ENCODE data around the gene GATAD2A. TPM values are rescaled to one million over a fixed set of nuclear protein-coding genes. Genes with fewer than 3 reads are reported as not detected.

The GATAD2A gene
- total and polyA plus RNA-seq, 9 of the 15 experiments (the other 6 are each of a cell fraction or from before 2014, with no cell fraction given) = 2.4 to 226 (median 44.2) TPM

DNA sequence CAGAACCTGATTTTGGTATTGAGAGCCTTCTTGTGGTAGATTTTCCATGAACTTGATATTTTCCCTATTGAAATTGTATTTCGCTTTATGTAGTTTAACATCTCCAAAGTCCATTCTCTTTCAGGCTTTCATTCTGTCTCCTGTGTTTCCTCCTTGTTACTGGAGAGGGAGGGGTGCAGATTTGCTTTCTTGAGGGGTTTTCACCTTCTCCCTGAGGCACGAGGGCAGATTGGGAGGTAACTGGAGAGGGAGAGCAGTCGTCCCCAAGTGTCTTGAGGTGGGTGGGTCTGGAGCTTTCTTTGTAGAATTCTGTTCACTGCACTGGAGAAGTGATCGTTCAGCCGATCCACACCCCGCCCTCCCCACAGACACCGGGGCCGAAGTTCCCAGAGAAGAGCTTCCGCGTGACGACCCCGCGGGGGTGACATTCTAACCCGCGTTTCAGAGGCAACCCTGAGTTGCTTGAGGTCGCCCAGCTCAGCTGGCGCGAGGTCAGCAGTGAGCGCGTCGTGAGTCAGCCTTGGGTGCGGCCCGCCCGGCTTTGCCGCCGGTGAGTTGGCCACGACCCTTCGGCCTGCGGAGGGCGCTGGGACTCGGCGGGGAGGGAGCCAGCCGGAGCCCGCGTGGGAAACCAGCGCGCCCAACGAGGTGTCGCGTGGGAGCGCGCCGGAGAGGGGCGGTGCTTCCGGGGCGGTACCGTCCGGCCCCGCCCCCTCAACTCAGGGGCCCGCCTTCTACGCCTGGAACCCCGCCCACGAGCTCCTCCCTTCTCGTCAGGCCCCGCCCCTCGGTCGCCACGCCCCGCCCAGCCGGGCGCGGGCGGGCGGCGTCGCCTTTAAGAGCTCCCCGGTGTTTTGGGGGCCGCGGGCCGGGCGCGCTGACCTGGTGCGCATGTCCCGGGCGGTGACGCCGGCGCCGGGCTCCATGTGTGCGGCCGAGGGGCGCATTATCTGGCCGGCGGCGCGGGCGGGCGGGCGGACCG lies at the start of gene GATAD2A (continued):
- TF ChIP-seq ZNF277 (CRISPR knock-in tag; IDR thresholded peaks at IDR 0.05; ENCODE audit: borderline replicate concordance) (no peak), ZNF263 (CRISPR knock-in tag; IDR thresholded peaks at IDR 0.05; ENCODE audit: borderline replicate concordance) (no peak; the same call in 1 of the 2 replicates), RERE (CRISPR knock-in tag; IDR thresholded peaks at IDR 0.05; ENCODE audit: borderline replicate concordance) (no peak), KAT2B (IDR thresholded peaks at IDR 0.05; ENCODE audit: low read depth, low read length) (no peak), KLF1 (tag; IDR thresholded peaks at IDR 0.05) (peak; percentile 99), ZNF75A (CRISPR knock-in tag; IDR thresholded peaks at IDR 0.05) (no peak), HMBOX1 (IDR thresholded peaks at IDR 0.05) (no peak), ESRRA (IDR thresholded peaks at IDR 0.05; ENCODE audit: borderline replicate concordance, low read depth) (peak; percentile 88), CBFA2T3 (IDR thresholded peaks at IDR 0.05) (peak; percentile 32; the same call in 1 of the 2 replicates), THAP12 (CRISPR knock-in tag; IDR thresholded peaks at IDR 0.05) (no peak)
- TF ChIP-seq, protein P1, sequence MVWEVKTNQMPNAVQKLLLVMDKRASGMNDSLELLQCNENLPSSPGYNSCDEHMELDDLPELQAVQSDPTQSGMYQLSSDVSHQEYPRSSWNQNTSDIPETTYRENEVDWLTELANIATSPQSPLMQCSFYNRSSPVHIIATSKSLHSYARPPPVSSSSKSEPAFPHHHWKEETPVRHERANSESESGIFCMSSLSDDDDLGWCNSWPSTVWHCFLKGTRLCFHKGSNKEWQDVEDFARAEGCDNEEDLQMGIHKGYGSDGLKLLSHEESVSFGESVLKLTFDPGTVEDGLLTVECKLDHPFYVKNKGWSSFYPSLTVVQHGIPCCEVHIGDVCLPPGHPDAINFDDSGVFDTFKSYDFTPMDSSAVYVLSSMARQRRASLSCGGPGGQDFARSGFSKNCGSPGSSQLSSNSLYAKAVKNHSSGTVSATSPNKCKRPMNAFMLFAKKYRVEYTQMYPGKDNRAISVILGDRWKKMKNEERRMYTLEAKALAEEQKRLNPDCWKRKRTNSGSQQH (CRISPR knock-in tag; IDR thresholded peaks at IDR 0.05) = no peak
- TF ChIP-seq, protein P2, sequence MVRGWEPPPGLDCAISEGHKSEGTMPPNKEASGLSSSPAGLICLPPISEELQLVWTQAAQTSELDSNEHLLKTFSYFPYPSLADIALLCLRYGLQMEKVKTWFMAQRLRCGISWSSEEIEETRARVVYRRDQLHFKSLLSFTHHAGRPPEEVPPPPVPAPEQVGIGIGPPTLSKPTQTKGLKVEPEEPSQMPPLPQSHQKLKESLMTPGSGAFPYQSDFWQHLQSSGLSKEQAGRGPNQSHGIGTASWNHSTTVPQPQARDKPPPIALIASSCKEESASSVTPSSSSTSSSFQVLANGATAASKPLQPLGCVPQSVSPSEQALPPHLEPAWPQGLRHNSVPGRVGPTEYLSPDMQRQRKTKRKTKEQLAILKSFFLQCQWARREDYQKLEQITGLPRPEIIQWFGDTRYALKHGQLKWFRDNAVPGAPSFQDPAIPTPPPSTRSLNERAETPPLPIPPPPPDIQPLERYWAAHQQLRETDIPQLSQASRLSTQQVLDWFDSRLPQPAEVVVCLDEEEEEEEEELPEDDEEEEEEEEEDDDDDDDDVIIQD (CRISPR knock-in tag; IDR thresholded peaks at IDR 0.05) = no peak
